OCI-LY7 (cell line): ENCODE measurements around the gene LDLRAD4. TPM values are rescaled to one million over a fixed set of nuclear protein-coding genes. Genes with fewer than 3 reads are reported as not detected.

Experiments used
- BruUV-seq: library from RNA; stranded (reverse); fragments of 400-500 nt; replicated peaks from 2 replicates; lab custom pipeline; 2021; lab: Mats Ljungman, UMichigan
- CTCF ChIA-PET: fragments of 300-600 bp; sonication (Branson Sonifier 250); formaldehyde crosslinking; loops from one replicate; lab custom pipeline; 2022; ENCODE audit warnings: antibody characterized with exemption; ENCODE audit not compliant: unreplicated experiment; lab: Charles Lee
- POLR2A ChIA-PET: fragments of 300-600 bp; sonication (Branson Sonifier 250); formaldehyde crosslinking; loops from one replicate; lab custom pipeline; 2022; ENCODE audit warnings: antibody characterized with exemption; lab: Charles Lee
- DNase-seq: peaks from one replicate; pipeline ENCODE4 v3.0.0-alpha.2; 2015; ENCODE audit warnings: low spot score
- H2AFZ ChIP-seq: fragments of 200-600 bp; sonication (generic), shearing (Covaris generic); 2 replicates; pipeline ENCODE4 v1.6.1; 2014; ENCODE audit warnings: mild to moderate bottlenecking, antibody characterized with exemption, low read length, moderate library complexity
- H3K27ac ChIP-seq: fragments of 200-600 bp; sonication (generic); 2 replicates; pipeline ENCODE4 v1.5.1; 2014; ENCODE audit warnings: mixed run types, low read depth, mild to moderate bottlenecking, moderate library complexity, low read length, inconsistent platforms; ENCODE audit not compliant: poor library complexity, severe bottlenecking
- H3K36me3 ChIP-seq: fragments of 200-600 bp; sonication (generic); 2 replicates; pipeline ENCODE4 v1.6.1; 2014; ENCODE audit warnings: mild to moderate bottlenecking, antibody characterized with exemption, low read length, moderate library complexity, mixed read lengths; ENCODE audit not compliant: insufficient read depth
- H3K4me1 ChIP-seq: fragments of 200-600 bp; sonication (generic); 2 replicates; pipeline ENCODE4 v1.5.1; 2014; ENCODE audit warnings: mild to moderate bottlenecking, low read length; ENCODE audit not compliant: insufficient read depth, poor library complexity, severe bottlenecking
- H3K4me2 ChIP-seq: fragments of 200-600 bp; sonication (generic); 2 replicates; pipeline ENCODE4 v1.6.1; 2014; ENCODE audit warnings: mild to moderate bottlenecking, low read length
- H3K4me3 ChIP-seq: fragments of 200-600 bp; sonication (generic); 2 replicates; pipeline ENCODE4 v1.5.1; 2014; ENCODE audit warnings: mild to moderate bottlenecking, low read depth, low read length; ENCODE audit not compliant: poor library complexity, severe bottlenecking
- H3K79me2 ChIP-seq: fragments of 200-600 bp; sonication (generic); 2 replicates; pipeline ENCODE4 v1.6.1; 2016; ENCODE audit warnings: low read depth, mild to moderate bottlenecking, low read length, moderate library complexity, mixed read lengths; ENCODE audit not compliant: insufficient read depth
- H3K9me2 ChIP-seq: fragments of 200-600 bp; sonication (generic); 2 replicates; pipeline ENCODE4 v1.6.1; 2016; ENCODE audit warnings: mild to moderate bottlenecking, low read length, mixed read lengths; ENCODE audit not compliant: insufficient read depth
- H3K9me3 ChIP-seq: fragments of 200-600 bp; sonication (generic); 2 replicates; pipeline ENCODE4 v1.6.1; 2014; ENCODE audit warnings: mild to moderate bottlenecking, mixed run types, low read length, mixed read lengths
- H4K20me1 ChIP-seq: fragments of 200-600 bp; sonication (generic); 2 replicates; pipeline ENCODE4 v1.6.1; 2014; ENCODE audit warnings: mild to moderate bottlenecking, antibody characterized with exemption, low read length, moderate library complexity, mixed read lengths; ENCODE audit not compliant: insufficient read depth
- EZH2phosphoT487 ChIP-seq: fragments of 200-600 bp; sonication (generic); IDR thresholded peaks from 2 replicates; pipeline ENCODE4 v1.6.1; 2018; ENCODE audit warnings: low read depth, borderline replicate concordance, mild to moderate bottlenecking, mixed run types, antibody characterized with exemption, low read length, moderate library complexity, mixed read lengths
- intact Hi-C: fragments of 100-400 bp; cut with micrococcal nuclease; formaldehyde crosslinking; loops from one replicate; pipeline ENCODE4 v1.10.0; 2022; ENCODE audit not compliant: unreplicated experiment
- total RNA-seq, 2 experiments: library from RNA; depleted of rRNA in 1 of 2; stranded (reverse); fragments of >200 nt in 1 of 2; shearing (Covaris generic) in 1 of 2; gene quantifications; 2 replicates each; pipeline ENCODE4 v1.2.3, GENCODE V29; 2014 to 2022
- TF ChIP-seq, protein P1 (sequence below): fragments of 200-600 bp; sonication (generic); conservative IDR thresholded peaks from 2 replicates; pipeline ENCODE4 v1.5.1; 2014; ENCODE audit warnings: mild to moderate bottlenecking, antibody characterized with exemption, low read length, moderate library complexity, mixed read lengths

LDLRAD4 gene
- total RNA-seq, 2 experiments from 2014 or later = 26.2 to 43.8 TPM

DNA sequence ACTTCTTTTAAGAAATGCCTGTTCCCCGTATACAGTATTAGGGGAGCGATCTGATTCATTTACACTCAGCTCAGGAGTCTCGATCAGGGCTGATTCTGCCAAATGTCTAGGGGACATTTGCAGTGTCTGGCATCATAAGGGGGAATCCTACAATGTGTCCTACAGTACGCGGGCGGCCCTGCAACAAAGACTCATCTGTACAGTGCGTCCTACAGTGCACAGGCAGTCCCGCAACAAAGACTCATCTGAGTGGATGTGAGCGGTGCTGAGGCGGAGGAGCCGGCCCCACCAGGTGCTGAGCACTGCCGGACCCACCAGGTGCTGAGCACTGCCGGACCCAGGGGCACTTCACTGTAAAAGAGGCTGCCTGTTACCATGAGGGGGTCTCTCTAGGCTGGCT, 405.3 kb downstream of the LDLRAD4 start:
- Histone ChIP-seq H3K79me2 (peaks cover 2% of the 10 kb centered on the region; the same call in 1 of the 2 replicates), H3K27ac (no peak overlapping the region), H3K4me2 (no peak overlapping the region), H3K4me3 (no peak overlapping the region), H3K9me2 (no peaks in the 10 kb centered on the region), H3K4me1 (peaks cover under 1% of the 10 kb centered on the region), H4K20me1 (no peaks in the 10 kb centered on the region), H3K9me3 (no peaks in the 10 kb centered on the region), H2AFZ (no peak overlapping the region), H3K36me3 (peaks cover 41% of the 10 kb centered on the region; the same call in 1 of the 2 replicates)
- CTCF ChIA-PET = no interaction called here
- intact Hi-C loops = no loop called here
- no peak for DNase-seq
- BruUV-seq = no TSS peak
- TF ChIP-seq, protein P1, sequence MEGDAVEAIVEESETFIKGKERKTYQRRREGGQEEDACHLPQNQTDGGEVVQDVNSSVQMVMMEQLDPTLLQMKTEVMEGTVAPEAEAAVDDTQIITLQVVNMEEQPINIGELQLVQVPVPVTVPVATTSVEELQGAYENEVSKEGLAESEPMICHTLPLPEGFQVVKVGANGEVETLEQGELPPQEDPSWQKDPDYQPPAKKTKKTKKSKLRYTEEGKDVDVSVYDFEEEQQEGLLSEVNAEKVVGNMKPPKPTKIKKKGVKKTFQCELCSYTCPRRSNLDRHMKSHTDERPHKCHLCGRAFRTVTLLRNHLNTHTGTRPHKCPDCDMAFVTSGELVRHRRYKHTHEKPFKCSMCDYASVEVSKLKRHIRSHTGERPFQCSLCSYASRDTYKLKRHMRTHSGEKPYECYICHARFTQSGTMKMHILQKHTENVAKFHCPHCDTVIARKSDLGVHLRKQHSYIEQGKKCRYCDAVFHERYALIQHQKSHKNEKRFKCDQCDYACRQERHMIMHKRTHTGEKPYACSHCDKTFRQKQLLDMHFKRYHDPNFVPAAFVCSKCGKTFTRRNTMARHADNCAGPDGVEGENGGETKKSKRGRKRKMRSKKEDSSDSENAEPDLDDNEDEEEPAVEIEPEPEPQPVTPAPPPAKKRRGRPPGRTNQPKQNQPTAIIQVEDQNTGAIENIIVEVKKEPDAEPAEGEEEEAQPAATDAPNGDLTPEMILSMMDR = no peak
- no peak for TF ChIP-seq EZH2phosphoT487
- POLR2A ChIA-PET = interaction anchor here (1.1 to 1.2 kb wide), 2 partner anchors 10 to 12 kb away, joined by 3 to 5 read pairs; no protein-coding TSS in a partner anchor

DNA sequence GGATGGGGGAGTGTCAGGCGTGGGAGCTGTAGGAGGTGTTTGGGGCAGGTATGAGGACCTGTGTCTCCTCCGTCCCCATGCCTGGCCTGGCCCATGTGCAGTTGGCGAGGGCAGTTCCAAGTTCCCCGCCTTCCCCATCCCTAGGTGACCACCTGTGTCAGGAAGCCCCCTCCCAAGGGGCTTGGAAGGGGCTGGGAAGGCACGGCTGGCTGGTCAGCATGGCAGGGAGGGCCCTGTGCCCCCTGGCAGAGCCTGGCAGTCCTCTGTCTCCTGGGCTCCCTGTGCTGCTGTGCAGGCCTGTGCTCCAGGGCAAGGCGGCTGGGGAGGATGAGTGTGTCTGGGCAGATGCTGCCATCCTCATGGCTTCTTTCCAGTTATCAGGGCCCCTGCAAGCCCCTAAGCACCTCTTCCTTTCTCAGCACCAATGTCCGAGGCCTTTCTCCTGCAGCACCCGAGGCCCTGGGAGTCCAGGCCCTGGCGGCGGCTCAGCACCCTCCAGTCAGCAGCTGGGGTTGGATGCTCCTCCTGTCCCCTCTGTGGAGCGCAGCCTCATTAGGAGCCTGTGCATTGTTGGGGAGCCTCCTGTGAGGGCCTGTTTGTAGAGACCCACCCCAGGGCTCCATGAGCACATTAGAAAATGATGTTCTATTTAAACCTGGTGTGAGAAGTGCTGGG, 406.1 kb downstream of the LDLRAD4 start:
- Histone ChIP-seq H3K4me1 (peaks cover 8% of the 10 kb centered on the region), H4K20me1 (no peaks in the 10 kb centered on the region), H3K9me3 (no peaks in the 10 kb centered on the region), H3K36me3 (peaks cover 41% of the 10 kb centered on the region; the same call in 1 of the 2 replicates), H3K79me2 (no peaks in the 10 kb centered on the region; the same call in 1 of the 2 replicates), H2AFZ (no peak overlapping the region), H3K9me2 (no peaks in the 10 kb centered on the region), H3K27ac (no peak overlapping the region), H3K4me2 (no peak overlapping the region), H3K4me3 (no peak overlapping the region)
- ChIA-PET POLR2A (interaction anchor here (0.9 kb wide), 1 partner anchor 11 kb away, joined by 3 read pairs; no protein-coding TSS in a partner anchor), CTCF (no interaction called here)
- BruUV-seq = no TSS peak
- TF ChIP-seq, protein P1 = no peak
- no peak for TF ChIP-seq EZH2phosphoT487
- intact Hi-C loops = no loop called here
- DNase-seq = no peak

DNA sequence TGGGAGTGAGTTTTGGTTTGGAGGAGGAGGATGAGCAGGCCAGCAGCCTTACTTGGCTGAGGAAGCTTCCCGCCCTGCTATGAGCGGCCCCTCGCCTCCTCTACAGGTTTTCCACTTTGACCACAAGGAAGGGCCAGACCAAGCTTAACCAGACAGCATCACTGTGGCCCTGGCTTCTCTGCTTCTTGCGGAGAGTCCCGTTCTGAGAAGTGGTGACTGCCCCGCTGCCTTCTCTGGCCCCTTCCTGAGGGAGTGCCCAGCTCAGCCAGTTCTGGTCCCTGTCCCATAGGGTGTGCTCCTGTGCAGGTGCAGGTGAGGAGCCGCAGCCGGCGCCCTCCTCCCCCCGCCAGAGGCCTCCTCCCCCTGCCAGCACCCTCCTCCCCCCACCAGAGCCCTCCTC, 406.8 kb downstream of the LDLRAD4 start:
- POLR2A ChIA-PET = interaction anchor here (0.9 kb wide), 1 partner anchor 11 kb away, joined by 3 read pairs; no protein-coding TSS in a partner anchor
- H3K79me2 ChIP-seq = no peaks in the 10 kb centered on the region; the same call in 1 of the 2 replicates
- no TSS peak for BruUV-seq

More for the DNA sequence above, 406.8 kb downstream of the LDLRAD4 start:
- H3K9me2 ChIP-seq = no peaks in the 10 kb centered on the region
- TF ChIP-seq, protein P1 = no peak
- TF ChIP-seq EZH2phosphoT487 = no peak
- DNase-seq = no peak
- peaks cover 40% of the 10 kb centered on the region; the same call in 1 of the 2 replicates for H3K36me3 ChIP-seq
- no peaks in the 10 kb centered on the region for H3K9me3 ChIP-seq
- CTCF ChIA-PET = no interaction called here
- no peak overlapping the region for H3K4me2 ChIP-seq
- H2AFZ ChIP-seq = no peak overlapping the region
- H3K27ac ChIP-seq = no peak overlapping the region
- intact Hi-C loops = no loop called here
- H4K20me1 ChIP-seq = no peaks in the 10 kb centered on the region
- H3K4me1 ChIP-seq = peaks cover 13% of the 10 kb centered on the region
- H3K4me3 ChIP-seq = no peak overlapping the region
